HepG2 (cell line): Measurements from ENCODE around the gene SLC16A13. TPM values are rescaled to one million over a fixed set of nuclear protein-coding genes. Genes with fewer than 3 reads are reported as not detected.

Experiments
- ATAC-seq: fragments of 200-7000 bp; cut with Tn5 transposase; 3 replicates; pipeline ENCODE4 v1.9.1; 2020; ENCODE audit warnings: mild to moderate bottlenecking, moderate library complexity
- BruUV-seq: library from RNA; stranded (reverse); fragments of 400-500 nt; replicated peaks from 2 replicates; lab custom pipeline; 2021; lab: Mats Ljungman, UMichigan
- CTCF ChIA-PET: fragments of 300-600 bp; formaldehyde crosslinking; extraction: SDS; loops from one replicate; lab custom pipeline; 2021; ENCODE audit warnings: low total read pairs, inconsistent platforms, low intra/inter-chr PET ratio; lab: Yijun Ruan, JAX
- POLR2A ChIA-PET: fragments of 350-600 bp; sonication (Branson Sonifier 250); formaldehyde crosslinking; loops from one replicate; lab custom pipeline; 2020; ENCODE audit warnings: antibody characterized with exemption, inconsistent platforms; lab: Yijun Ruan, JAX
- DNase-seq: peaks from one replicate; pipeline ENCODE4 v3.0.0-alpha.2; 2015; ENCODE audit warnings: low spot score
- FAIRE-seq: peaks from 3 replicates; lab custom pipeline; 2011; peaks lifted over from hg19 to GRCh38; lab: Jason Lieb, UNC
- H2AFZ ChIP-seq: one replicate; pipeline ENCODE4 v1.6.1; 2011; ENCODE audit warnings: low read length, inconsistent platforms
- H3K27ac ChIP-seq: fragments of 300-600 bp; 3 replicates; pipeline ENCODE4 v1.8.0; 2011; ENCODE audit warnings: mixed run types, mild to moderate bottlenecking, mixed read lengths, low read length, inconsistent platforms; ENCODE audit not compliant: insufficient read depth; ENCODE audit errors: extremely low read length
- H3K27me3 ChIP-seq, 2 experiments: fragments of 200-600 bp in 1 of 2; 2 replicates in 1 of 2; 3 replicates in 1 of 2; pipeline versions ENCODE4 v1.6.0 to v1.8.0; 2011; ENCODE audit warnings: low read length in 2 of 2, mild to moderate bottlenecking in 2 of 2, moderate library complexity in 2 of 2, inconsistent platforms in 1 of 2; ENCODE audit not compliant: insufficient read depth in 2 of 2, control insufficient read depth in 1 of 2
- H3K36me3 ChIP-seq, 2 experiments: fragments of 200-600 bp in 1 of 2; replicated peaks in 1 of 2; 2 replicates in 1 of 2; 3 replicates in 1 of 2; pipeline versions ENCODE4 v1.5.1 to v1.8.0; 2011; ENCODE audit warnings: low read length in 2 of 2, inconsistent platforms in 1 of 2; ENCODE audit not compliant: insufficient read depth in 2 of 2, control insufficient read depth in 1 of 2
- H3K4me1 ChIP-seq: 2 replicates; pipeline ENCODE4 v1.5.1; 2012; ENCODE audit warnings: low read length, inconsistent platforms; ENCODE audit not compliant: insufficient read depth
- H3K4me2 ChIP-seq: 2 replicates; pipeline ENCODE4 v1.6.0; 2011; ENCODE audit warnings: low read depth, low read length, inconsistent platforms
- H3K4me3 ChIP-seq, 3 experiments: fragments of 200-600 bp in 1 of 3; sonication (generic), shearing (Covaris generic) in 1 of 3; replicated peaks in 1 of 3; 2 replicates each; pipeline ENCODE4 v1.5.1; 2011 to 2016; ENCODE audit warnings: low read length in 3 of 3, inconsistent platforms in 2 of 3, low read depth in 2 of 3, mild to moderate bottlenecking in 2 of 3, control low read depth in 1 of 3, mixed read lengths in 1 of 3; ENCODE audit not compliant: insufficient read depth in 1 of 3
- H3K79me2 ChIP-seq: one replicate; pipeline ENCODE4 v1.6.1; 2011; ENCODE audit warnings: low read length, inconsistent platforms; ENCODE audit not compliant: insufficient read depth
- H3K9ac ChIP-seq: 2 replicates; pipeline ENCODE4 v1.6.0; 2011; ENCODE audit warnings: mild to moderate bottlenecking, low read depth, low read length, inconsistent platforms; ENCODE audit not compliant: insufficient read depth
- H3K9me3 ChIP-seq: 2 replicates; pipeline ENCODE4 v1.5.1; 2012; ENCODE audit warnings: mild to moderate bottlenecking, low read length
- H4K20me1 ChIP-seq: 2 replicates; pipeline ENCODE4 v1.6.0; 2011; ENCODE audit warnings: inconsistent platforms, mild to moderate bottlenecking, low read length, moderate library complexity; ENCODE audit not compliant: insufficient read depth
- ARID4A ChIP-seq: sonication (generic); formaldehyde crosslinking; IDR thresholded peaks from 2 replicates; pipeline ENCODE4 v1.5.0; 2020; ENCODE audit warnings: mild to moderate bottlenecking, missing genetic modification reagents, borderline replicate concordance
- CAMTA2 ChIP-seq: sonication (generic); formaldehyde crosslinking; IDR thresholded peaks from 2 replicates; pipeline ENCODE4 v1.4.0; 2020; ENCODE audit warnings: mild to moderate bottlenecking, missing genetic modification reagents, borderline replicate concordance
- HINFP ChIP-seq: sonication (generic); formaldehyde crosslinking; IDR thresholded peaks from 2 replicates; pipeline ENCODE4 v1.4.0; 2020; ENCODE audit warnings: low read depth, mild to moderate bottlenecking, missing genetic modification reagents
- MTF1 ChIP-seq: sonication (generic); formaldehyde crosslinking; IDR thresholded peaks from 2 replicates; pipeline ENCODE4 v1.5.0; 2020; ENCODE audit warnings: missing genetic modification reagents
- NKX3-1 ChIP-seq: sonication (generic); formaldehyde crosslinking; IDR thresholded peaks from 2 replicates; pipeline ENCODE4 v1.5.0; 2020; ENCODE audit warnings: missing genetic modification reagents
- POLR2AphosphoS2 ChIP-seq: IDR thresholded peaks from 2 replicates; pipeline ENCODE4 v1.6.1; 2011; ENCODE audit warnings: low read depth, low read length, improper control_type of control experiment
- STAT5B ChIP-seq: sonication (generic); formaldehyde crosslinking; IDR thresholded peaks from 2 replicates; pipeline ENCODE4 v1.4.0; 2020; ENCODE audit warnings: missing genetic modification reagents
- SUZ12 ChIP-seq: fragments of 150-350 bp; IDR thresholded peaks from 2 replicates; pipeline ENCODE4 v1.6.1; 2014; ENCODE audit warnings: low read depth, low read length
- TEAD3 ChIP-seq: optimal IDR thresholded peaks from 2 replicates; pipeline ENCODE3; 2016; ENCODE audit warnings: borderline replicate concordance
- ZNF253 ChIP-seq: sonication (generic); formaldehyde crosslinking; IDR thresholded peaks from 2 replicates; pipeline ENCODE4 v1.8.0; 2022; ENCODE audit warnings: mild to moderate bottlenecking, missing genetic modification reagents, borderline replicate concordance
- ZNF800 ChIP-seq: sonication (generic); formaldehyde crosslinking; IDR thresholded peaks from 2 replicates; pipeline ENCODE4 v1.4.0; 2020; ENCODE audit warnings: missing genetic modification reagents
- WGBS: methylation state at CpG from one replicate; pipeline ENCODE4 v1.1.6; 2017; ENCODE audit warnings: low lambda C conversion rate; 5-methylcytosine and 5-hydroxymethylcytosine counted together
- in situ Hi-C: cut with HindIII; loops from 2 replicates; pipeline ENCODE4 v1.10.0; 2017; ENCODE audit warnings: low pct_unique_long_range_greater_than_20kb; ENCODE audit not compliant: extremely low pct_ligation_motif_present
- intact Hi-C: fragments of 100-400 bp; cut with micrococcal nuclease; formaldehyde crosslinking; loops from one replicate; pipeline ENCODE4 v1.10.0; 2022; ENCODE audit not compliant: unreplicated experiment
- polyA plus RNA-seq, 8 experiments: library from polyadenylated mRNA; depleted of rRNA in 3 of 8; stranded (reverse) in 7 of 8; unstranded in 1 of 8; fragments of >200 nt; fragmentation: Illumina TruSeq in 4 of 8; extraction: Trizol in 4 of 8; gene quantifications; 2 replicates each; pipeline versions ENCODE4 v1.2.1 to v1.2.3, GENCODE V29; 2011 to 2016; ENCODE audit warnings: low read depth in 4 of 8, missing spikeins in 1 of 8, mixed read lengths in 1 of 8; ENCODE audit not compliant: insufficient read depth in 1 of 8
- total RNA-seq, 5 experiments: library from RNA; depleted of rRNA; stranded (reverse); fragments of >200 nt; fragmentation: Illumina TruSeq; extraction: Trizol; gene quantifications; 2 replicates each; pipeline ENCODE4 v1.2.3, GENCODE V29; 2016; ENCODE audit warnings: low read depth in 1 of 5

SLC16A13 gene
- total and polyA plus RNA-seq, 2 of the 13 experiments (the other 11 are each of a cell fraction or from before 2014, with no cell fraction given), result 2.2 to 3.0 TPM

- TF ChIP-seq HINFP (CRISPR knock-in tag), result no peak
- no peak for TF ChIP-seq MTF1 (CRISPR knock-in tag)
- TF ChIP-seq POLR2AphosphoS2, result no peak
- TF ChIP-seq SUZ12, result no peak
Observed at GRCh38 chr17:7014261-7014994, 21.4 kb upstream of the SLC16A13 start (continued).

GRCh38 chr17:7014995-7015958 lies 20.5 kb upstream of the SLC16A13 start:
- Histone ChIP-seq H2AFZ (no peak overlapping the region), H3K36me3 (no peaks in the 10 kb centered on the region; a peak in 1 of 5 replicates), H3K4me3 (peak overlapping the region; percentile 63 to 84 (median 83); a peak in 5 of 6 replicates), H3K27ac (peak overlapping the region; percentile 98), H4K20me1 (no peaks in the 10 kb centered on the region), H3K9me3 (no peaks in the 10 kb centered on the region), H3K4me2 (peak overlapping the region; percentile 95), H3K4me1 (peaks cover 40% of the 10 kb centered on the region), H3K27me3 (no peaks in the 10 kb centered on the region; a peak in 2 of 5 replicates), H3K79me2 (peaks cover 36% of the 10 kb centered on the region), H3K9ac (peak overlapping the region; percentile 98)
- 58% methylated on average over 31 of the region's 56 CpGs for WGBS
- DNase-seq, result no peak
- FAIRE-seq, result no peak
- POLR2A ChIA-PET, result interaction anchor here (0.8 to 2.2 kb wide), 2 partner anchors 20 to 302 kb away, joined by 6 to 7 read pairs; partner anchors contain the start of genes SLC13A5 and SLC16A13
- intact Hi-C loops, result loop anchor here (5.0 kb wide), 1 partner anchor 363 kb away; the partner anchor contains the start of genes C17orf100 and MED31
- BruUV-seq, result no TSS peak
- ATAC-seq, result peak; percentile 1; the same call in 1 of the 3 replicates
- in situ Hi-C loops, result loop anchor here (10.0 kb wide), 1 partner anchor 350 kb away; no protein-coding TSS in a partner anchor
- CTCF ChIA-PET, result no interaction called here
- TF ChIP-seq CAMTA2 (CRISPR knock-in tag) (0 out of 2 replicates have a peak, but pooled peaks have one; percentile 25), STAT5B (CRISPR knock-in tag) (no peak), ARID4A (CRISPR knock-in tag) (no peak), ZNF800 (no peak), NKX3-1 (CRISPR knock-in tag) (0 out of 2 replicates have a peak, but pooled peaks have one; percentile 14), ZNF253 (CRISPR knock-in tag) (no peak), TEAD3 (CRISPR knock-in tag) (no peak)
